Parathyroid adenoma (tissue), 2 donors: ENCODE measurements around the gene IL1R1.
"Not testable (repeated sequence)": the region's sequence is repeated elsewhere in the genome, so short reads cannot be mapped to it uniquely, and the experiment has no call there.

ENCODE experiments used
- H2AFZ ChIP-seq: fragments of 300-600 bp; sonication (generic); one replicate; pipeline ENCODE4 v1.7.0; 2017; ENCODE audit warnings: antibody characterized with exemption, mild to moderate bottlenecking
- H3K27ac ChIP-seq: fragments of 300-600 bp; sonication (generic); one replicate; pipeline ENCODE4 v1.7.0; 2017
- H3K27me3 ChIP-seq: fragments of 300-600 bp; sonication (generic); one replicate; pipeline ENCODE4 v1.7.0; 2017; ENCODE audit warnings: low read length; ENCODE audit not compliant: control insufficient read depth, insufficient read depth
- H3K36me3 ChIP-seq: fragments of 300-600 bp; sonication (generic); one replicate; pipeline ENCODE4 v1.7.0; 2017; ENCODE audit warnings: low read length; ENCODE audit not compliant: control insufficient read depth, insufficient read depth
- H3K4me1 ChIP-seq: fragments of 300-600 bp; sonication (generic); one replicate; pipeline ENCODE4 v1.7.0; 2017; ENCODE audit warnings: control low read depth
- H3K4me2 ChIP-seq: fragments of 300-600 bp; sonication (generic); one replicate; pipeline ENCODE4 v1.7.0; 2017; ENCODE audit warnings: low read length
- H3K4me3 ChIP-seq: fragments of 300-600 bp; sonication (generic); one replicate; pipeline ENCODE4 v1.7.0; 2017; ENCODE audit warnings: low read depth, low read length
- H3K79me2 ChIP-seq: fragments of 300-600 bp; sonication (generic); one replicate; pipeline ENCODE4 v1.7.0; 2017; ENCODE audit warnings: control low read depth
- H3K9ac ChIP-seq: fragments of 300-600 bp; sonication (generic); one replicate; pipeline ENCODE4 v1.7.0; 2017; ENCODE audit warnings: mild to moderate bottlenecking
- H3K9me3 ChIP-seq: fragments of 300-600 bp; sonication (generic); one replicate; pipeline ENCODE4 v1.7.0; 2017; ENCODE audit warnings: low read length; ENCODE audit not compliant: control insufficient read depth
- CTCF ChIP-seq: fragments of 300-600 bp; sonication (generic); IDR thresholded peaks from one replicate; pipeline ENCODE4 v1.7.0; 2017; ENCODE audit warnings: antibody characterized with exemption, mild to moderate bottlenecking
- donor health status: primary hyperparathyroidism.

The IL1R1 gene

GRCh38 chr2:102101849-102102635 lies 40.5 kb upstream of the IL1R1 start:
- peaks cover 3% of the 10 kb centered on the region for H3K9me3 ChIP-seq
- H3K36me3 ChIP-seq = no peaks in the 10 kb centered on the region
- H3K27ac ChIP-seq = no peak overlapping the region
- H3K9ac ChIP-seq = no peak overlapping the region
- TF ChIP-seq CTCF = no peak
- no peaks in the 10 kb centered on the region for H3K79me2 ChIP-seq
- H3K27me3 ChIP-seq = no peaks in the 10 kb centered on the region
- H3K4me3 ChIP-seq = no peak overlapping the region
- H2AFZ ChIP-seq = no peak overlapping the region
- peaks cover 27% of the 10 kb centered on the region for H3K4me1 ChIP-seq
- no peak overlapping the region for H3K4me2 ChIP-seq

- not testable (repeated sequence) for H3K36me3 ChIP-seq, H3K4me3 ChIP-seq, H3K9me3 ChIP-seq, H3K27me3 ChIP-seq, H3K9ac ChIP-seq, H3K79me2 ChIP-seq, H3K4me2 ChIP-seq, H2AFZ ChIP-seq, H3K27ac ChIP-seq
- peaks cover 27% of the 10 kb centered on the region for H3K4me1 ChIP-seq
Observed at GRCh38 chr2:102102636-102102948, 40.0 kb upstream of the IL1R1 start.

GRCh38 chr2:102103284-102103683 lies 39.3 kb upstream of the IL1R1 start:
- Histone ChIP-seq H3K9me3 (peaks cover 2% of the 10 kb centered on the region), H3K27ac (no peak overlapping the region), H3K79me2 (no peaks in the 10 kb centered on the region), H3K36me3 (no peaks in the 10 kb centered on the region), H3K27me3 (no peaks in the 10 kb centered on the region), H3K9ac (no peak overlapping the region), H3K4me2 (no peak overlapping the region), H2AFZ (no peak overlapping the region), H3K4me1 (peaks cover 27% of the 10 kb centered on the region), H3K4me3 (no peak overlapping the region)
- no peak for TF ChIP-seq CTCF

GRCh38 chr2:102103992-102104871 lies 38.3 kb upstream of the IL1R1 start:
- H3K27ac ChIP-seq = peak overlapping the region; percentile 45
- H3K27me3 ChIP-seq = no peaks in the 10 kb centered on the region
- no peak overlapping the region for H3K4me3 ChIP-seq
- H3K79me2 ChIP-seq = no peaks in the 10 kb centered on the region
- no peak overlapping the region for H3K9ac ChIP-seq
- no peaks in the 10 kb centered on the region for H3K36me3 ChIP-seq
- H3K9me3 ChIP-seq = no peaks in the 10 kb centered on the region
- H2AFZ ChIP-seq = peak overlapping the region; percentile 60
- TF ChIP-seq CTCF = no peak
- peak overlapping the region; percentile 45 for H3K4me2 ChIP-seq
- H3K4me1 ChIP-seq = peaks cover 24% of the 10 kb centered on the region

- Histone ChIP-seq H3K9ac (no peak overlapping the region), H3K4me3 (no peak overlapping the region), H3K27ac (no peak overlapping the region), H3K9me3 (no peaks in the 10 kb centered on the region), H3K4me2 (no peak overlapping the region), H3K79me2 (no peaks in the 10 kb centered on the region), H2AFZ (no peak overlapping the region), H3K4me1 (peaks cover 10% of the 10 kb centered on the region), H3K27me3 (no peaks in the 10 kb centered on the region), H3K36me3 (no peaks in the 10 kb centered on the region)
- TF ChIP-seq CTCF = no peak
Observed at GRCh38 chr2:102106133-102106556, 36.4 kb upstream of the IL1R1 start.

GRCh38 chr2:102106813-102107740 lies 35.5 kb upstream of the IL1R1 start:
- H3K4me3 ChIP-seq, H3K9ac ChIP-seq, H3K4me2 ChIP-seq, H3K79me2 ChIP-seq, H3K9me3 ChIP-seq, H3K27me3 ChIP-seq, H3K36me3 ChIP-seq, H3K27ac ChIP-seq, H2AFZ ChIP-seq: not testable (repeated sequence)
- peaks cover 20% of the 10 kb centered on the region for H3K4me1 ChIP-seq
